CD4-positive, alpha-beta T cell treated with Interleukin-10 for 1 hour (primary cell): ENCODE results near the gene MLPH.
A peak's percentile ranks its signal among the peaks of the same experiment; 100 is the strongest.

Source experiments
- DNase-seq: peaks from one replicate; pipeline ENCODE4 v3.0.0-alpha.2; 2020

MLPH gene

DNA sequence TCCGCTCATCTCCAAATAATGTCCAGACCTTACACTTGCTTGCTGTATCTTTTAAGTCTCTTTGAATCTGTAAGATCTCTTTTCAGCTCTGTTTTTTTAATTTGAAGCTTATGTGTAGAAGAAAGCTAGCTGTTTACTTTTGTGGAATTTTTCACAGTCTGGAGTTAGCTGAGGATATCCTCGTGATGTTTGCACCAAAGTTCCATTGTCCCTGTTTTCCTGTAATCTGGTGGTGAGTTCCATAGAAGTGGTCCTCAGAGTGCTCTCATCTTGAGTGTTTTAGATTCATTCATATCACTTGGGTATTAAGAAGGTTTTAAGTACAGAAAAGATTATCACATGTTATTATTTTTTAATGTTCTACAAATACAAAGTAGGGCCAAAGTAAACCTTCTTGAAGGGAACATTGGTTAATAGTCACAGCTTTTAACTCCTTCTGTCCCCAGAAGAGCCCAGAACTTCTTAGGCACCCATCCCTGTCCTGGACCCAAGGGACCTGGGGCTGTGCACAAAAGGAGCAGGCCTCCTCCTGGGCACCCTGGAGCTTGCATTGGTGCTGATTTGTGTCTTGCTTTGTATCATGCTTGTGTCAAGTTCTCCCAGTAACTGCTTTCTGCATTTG, 15.0 kb downstream of the MLPH start:
- no peak for DNase-seq

DNA sequence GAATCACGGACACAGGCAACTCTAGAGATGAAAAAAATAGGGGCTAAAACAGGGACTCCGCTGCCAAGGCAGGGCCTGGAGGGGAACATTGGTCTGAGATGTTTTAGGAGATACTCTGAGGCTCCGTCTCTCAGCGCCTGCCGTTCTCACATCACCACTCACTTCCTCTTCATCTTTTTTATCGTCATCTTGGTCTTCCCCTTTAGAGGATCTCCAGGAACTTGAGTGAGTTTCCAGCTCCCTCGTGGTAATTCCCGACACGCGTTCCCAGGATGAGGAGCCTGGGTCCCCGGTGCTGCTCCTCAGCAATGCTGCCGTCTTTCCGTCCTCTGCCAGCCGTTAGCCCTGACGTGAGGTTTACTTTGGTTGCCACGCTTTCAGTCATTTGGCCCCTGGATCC, 16.1 kb downstream of the MLPH start:
- DNase-seq, result no peak

DNA sequence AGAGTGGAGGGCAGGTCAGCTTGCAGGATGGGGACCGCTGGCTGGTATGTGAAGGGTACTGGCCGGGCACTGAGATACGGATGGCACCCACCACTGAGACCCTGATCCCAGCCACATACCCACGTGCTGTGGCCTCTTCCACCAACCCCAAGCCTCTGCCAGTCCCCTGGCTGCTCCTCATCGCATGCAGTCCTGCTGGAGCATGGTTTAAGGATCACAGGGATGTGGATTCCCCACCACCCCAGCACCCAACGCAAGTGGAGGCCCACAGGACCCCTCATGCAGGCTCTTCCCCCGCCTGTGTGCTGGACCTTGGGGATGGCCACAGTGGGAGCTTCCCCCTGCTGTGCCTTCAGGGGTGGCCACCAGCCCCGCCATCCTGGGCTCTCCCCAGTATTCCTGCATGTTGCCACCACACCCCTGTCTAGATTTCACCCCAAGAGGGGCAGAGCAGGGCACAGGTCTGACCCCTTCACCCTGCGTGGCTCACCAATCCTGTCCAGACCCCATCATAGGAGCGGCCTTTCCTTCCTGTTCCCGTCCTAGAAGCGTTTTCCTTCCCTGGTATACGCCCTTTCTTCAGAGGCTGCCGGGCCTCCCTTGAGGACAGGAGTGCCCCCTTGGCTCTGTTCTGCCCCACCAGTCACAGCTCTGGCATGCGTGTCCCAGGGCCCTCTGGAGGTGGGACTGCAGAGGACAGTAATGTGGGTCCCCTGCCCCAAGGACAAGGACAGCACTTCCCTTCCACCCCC, 18.3 kb downstream of the MLPH start:
- DNase-seq, result no peak

DNA sequence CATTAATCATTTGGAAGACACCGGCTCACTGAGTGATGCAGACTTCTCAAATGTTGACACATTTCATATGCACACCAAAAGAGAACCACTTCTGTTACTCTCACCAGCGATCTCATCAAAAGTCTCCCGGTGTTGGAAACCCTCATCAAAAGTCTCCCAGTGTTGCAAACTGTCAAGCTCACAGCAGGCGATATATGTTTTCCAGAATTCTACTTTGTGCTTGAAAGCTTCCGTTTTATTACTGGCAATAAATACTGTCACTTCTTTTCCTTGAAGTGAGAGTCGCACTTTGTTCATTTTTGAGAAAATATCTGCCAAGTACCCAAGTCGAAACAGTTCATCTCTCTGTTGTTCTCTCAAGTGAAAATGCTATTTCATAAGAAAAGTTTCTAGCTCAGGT, 20.5 kb downstream of the MLPH start:
- no peak for DNase-seq

DNA sequence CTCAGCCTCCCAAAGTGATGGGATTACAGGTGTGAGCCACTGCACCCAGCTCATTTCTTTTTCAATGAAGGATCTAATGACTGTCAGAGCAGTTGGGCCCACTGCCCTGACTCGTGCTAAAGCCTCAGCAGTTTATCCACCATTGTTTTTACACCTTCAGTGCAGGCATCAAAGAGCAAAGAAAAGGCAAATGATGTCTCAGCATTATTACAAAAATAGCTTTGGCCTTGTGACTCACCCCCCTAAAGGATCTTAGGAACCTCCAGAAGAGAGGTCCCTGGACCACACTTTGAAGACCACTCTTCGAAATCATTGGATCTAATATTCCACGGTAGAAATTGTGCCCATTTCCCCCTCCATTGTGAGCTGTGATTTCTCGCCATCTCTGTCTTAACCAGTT, 21.3 kb downstream of the MLPH start:
- DNase-seq, result no peak

DNA sequence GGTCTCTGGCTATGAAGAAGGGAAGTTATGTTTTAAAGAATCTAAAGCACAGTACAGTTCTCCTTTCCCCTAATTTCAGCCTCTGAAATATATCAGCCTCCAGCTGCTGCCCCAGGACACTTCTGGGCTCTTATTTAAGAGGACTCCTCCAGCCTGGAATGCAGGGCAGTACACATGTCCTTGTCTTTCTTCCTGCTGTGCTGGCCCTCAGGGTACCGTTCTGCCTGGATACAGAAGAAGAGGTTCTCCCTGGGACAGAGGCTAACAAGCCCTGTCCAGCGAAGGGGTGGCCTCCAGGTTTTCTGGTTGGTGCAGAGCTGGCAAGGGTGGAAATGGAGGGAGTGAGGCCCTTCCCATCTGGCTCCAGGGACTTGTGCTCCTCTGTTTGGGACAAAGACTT, 22.1 kb downstream of the MLPH start:
- DNase-seq, result no peak

DNA sequence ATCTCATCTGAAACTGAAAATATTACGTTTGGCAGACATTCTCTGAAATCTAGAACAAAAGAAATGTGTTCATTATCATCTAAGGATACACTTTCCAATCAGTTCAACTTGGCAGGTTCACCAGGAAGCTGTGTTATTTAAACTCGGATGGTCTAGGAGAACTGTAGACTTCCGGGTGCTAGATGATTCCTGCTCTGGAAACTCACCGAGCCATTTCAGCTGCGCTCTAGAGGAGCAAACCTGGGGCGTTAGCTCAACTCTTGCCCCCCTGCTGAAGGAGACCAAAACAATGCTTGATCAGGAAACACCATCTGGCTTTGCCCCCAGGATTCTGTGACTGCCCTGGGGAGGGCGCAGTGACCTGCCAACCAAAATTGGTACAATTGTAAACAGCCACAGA, 22.9 kb downstream of the MLPH start:
- no peak for DNase-seq

DNA sequence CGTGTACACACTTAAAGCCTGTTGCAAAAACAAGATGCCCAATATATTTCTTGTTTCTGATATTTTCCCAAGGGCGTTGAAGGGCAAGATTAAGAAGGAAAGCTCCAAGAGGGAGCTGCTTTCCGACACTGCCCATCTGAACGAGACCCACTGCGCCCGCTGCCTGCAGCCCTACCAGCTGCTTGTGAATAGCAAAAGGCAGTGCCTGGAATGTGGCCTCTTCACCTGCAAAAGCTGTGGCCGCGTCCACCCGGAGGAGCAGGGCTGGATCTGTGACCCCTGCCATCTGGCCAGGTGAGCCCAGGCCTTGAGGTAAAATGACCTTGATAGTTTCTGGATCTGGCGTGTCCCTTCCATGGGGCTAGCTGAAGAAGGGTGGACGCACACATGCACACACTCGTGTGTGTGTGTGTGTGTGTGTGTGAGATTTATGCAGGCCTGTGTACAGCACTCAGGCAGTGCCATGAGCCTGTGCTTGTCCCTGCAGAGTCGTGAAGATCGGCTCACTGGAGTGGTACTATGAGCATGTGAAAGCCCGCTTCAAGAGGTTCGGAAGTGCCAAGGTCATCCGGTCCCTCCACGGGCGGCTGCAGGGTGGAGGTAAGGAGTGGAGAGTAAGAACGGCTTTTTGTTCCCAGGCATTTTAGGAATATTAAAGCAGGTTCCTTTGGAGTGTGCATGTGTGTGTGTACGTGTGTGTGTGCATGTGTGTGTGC, 23.6 kb downstream of the MLPH start:
- no peak for DNase-seq

DNA sequence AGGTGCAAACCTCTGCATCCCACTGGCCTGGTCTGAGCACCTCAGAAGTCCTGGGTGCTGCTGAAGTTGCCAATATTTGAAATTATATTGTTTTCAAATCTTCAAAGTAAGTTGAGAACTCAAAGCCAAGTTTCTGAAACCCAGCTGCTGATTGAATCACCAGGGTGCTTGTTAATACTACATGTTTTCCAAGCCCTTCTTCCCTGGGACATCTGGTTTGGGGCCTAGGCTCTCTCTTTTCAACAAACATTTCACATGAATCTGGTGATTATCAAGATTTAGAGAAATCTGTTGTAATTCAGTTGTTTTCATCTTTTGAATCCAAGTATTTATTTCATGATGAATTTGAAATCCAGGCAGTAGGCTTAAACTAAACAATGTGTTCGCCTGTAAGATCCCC, 24.4 kb downstream of the MLPH start:
- DNase-seq, result no peak

DNA sequence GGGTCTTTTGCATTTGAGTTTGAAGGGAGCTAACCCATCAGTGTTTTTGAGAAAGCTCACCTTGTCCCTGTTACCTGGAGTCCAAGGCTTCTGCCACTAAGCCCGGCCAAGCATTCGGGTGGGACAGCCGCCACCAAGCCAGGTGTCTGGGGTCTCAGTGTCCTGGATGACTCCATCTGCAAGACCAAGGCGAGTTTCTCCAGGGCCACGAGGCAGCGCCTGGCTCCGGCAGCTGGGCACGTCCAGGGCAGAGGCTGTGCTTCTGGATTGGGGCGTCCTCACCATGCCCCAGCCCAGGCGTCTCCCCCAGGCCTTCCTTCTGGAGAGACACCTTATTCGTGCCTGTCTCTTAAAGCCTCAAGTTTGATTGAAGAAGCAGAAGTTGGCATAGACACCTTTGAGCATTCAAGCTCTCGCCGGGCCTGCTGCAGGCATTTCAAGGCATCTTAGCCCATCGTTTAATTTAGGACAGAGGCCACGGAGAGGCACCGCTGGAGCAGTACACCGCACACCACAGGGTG, 24.9 kb downstream of the MLPH start:
- DNase-seq, result no peak

DNA sequence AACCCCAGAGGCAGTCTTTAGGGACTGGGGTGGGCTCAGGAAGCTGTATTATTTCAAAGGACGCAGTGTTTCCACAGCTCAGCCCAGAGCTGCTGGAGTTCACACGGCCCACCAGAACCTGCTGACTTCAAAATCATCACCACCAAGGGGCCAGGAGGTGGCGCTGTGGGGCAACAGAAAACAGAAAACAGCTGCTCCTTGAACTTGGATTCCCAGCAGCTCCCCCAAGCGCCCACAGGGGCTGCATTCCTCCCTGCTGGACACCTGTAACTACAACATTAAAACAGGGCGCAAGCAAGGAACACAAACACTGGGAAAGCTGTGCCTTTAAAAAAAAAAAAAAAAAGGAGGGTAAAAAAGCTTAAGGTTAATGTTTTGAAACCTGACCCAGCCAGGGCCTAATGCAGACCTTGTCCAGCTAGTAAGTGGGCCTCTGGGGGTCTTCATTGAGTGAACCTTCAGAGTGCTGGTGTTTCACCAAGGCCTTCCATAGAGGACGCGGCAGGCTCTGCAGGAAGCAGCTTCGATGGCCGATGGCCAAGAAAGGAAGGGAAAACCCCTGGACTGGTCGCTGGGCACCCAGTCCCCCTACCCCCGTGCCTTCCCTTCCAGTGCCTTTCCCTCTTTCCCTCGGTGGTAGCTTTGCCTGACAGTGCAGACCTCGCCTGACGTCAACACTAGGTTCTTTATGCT, 25.9 kb downstream of the MLPH start:
- peak; percentile 75 for DNase-seq

DNA sequence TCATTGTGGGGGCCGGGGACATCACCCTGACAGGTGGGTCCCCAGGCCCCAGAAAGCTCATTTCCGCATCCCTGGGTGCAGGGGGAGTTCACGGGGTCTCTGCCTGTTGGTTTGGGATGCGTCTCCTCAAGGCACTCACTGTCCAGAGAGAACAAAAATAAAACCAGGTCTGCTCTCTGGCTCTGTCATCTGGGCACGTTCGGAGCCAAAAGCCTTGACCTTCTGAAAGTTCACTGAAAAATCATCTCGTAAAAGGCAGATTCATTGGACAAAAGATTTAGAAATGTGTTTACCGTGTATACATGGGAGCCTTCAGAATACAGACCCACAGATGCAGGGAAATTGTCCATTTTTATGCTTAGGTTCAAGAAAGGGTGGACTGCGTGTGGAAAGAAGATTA, 26.6 kb downstream of the MLPH start:
- no peak for DNase-seq

DNA sequence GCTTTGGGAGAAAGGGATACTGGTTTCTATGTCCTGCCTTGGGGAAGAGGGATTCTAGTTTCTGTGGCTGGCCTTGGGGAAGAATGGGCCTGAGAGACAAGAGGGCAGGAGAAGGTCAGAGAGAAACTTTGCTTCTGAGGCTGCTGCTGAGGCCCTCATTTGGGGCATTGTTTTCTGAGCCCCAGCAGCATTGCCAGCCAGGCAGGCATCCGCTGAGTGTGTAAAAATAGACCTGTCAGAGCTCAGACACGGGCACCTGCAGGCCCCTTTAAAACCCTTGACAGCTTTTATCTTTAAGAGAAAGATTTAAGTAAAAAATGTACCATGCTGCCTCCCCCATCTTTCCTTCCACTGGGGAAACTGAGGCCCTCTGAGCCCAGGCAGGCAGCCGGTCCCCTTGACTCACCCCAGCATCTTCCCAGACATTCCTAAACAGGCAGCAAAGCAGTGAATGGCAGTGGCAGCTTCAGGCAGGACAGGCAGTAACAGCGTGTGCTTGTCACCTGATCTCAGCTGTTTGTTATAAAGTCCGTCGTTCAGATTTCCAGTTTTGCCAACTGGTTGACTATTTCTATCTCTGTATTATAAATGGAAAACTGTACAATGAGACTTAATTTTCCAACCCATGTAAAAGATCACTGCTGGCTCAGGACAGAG, 27.6 kb downstream of the MLPH start:
- no peak for DNase-seq

DNA sequence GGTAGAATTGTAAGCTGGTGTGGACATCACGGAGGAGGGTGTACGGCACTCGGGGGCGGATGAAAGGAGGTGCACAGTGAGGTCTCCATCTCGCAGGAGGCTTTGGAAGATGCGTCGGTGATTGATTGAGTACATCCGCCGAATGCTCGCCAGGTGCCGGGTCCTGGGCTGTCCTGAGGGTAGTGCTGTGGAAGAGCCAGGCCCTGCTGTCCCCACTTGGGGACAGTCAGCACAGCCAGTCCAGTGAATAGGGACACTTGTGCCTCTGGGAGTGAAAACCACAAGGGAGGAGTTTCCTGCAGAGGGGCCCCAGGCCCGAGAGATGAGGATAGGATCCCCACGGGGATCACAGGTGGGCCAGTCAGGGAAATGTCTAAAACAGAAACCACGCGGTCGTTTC, 28.1 kb downstream of the MLPH start:
- no peak for DNase-seq

DNA sequence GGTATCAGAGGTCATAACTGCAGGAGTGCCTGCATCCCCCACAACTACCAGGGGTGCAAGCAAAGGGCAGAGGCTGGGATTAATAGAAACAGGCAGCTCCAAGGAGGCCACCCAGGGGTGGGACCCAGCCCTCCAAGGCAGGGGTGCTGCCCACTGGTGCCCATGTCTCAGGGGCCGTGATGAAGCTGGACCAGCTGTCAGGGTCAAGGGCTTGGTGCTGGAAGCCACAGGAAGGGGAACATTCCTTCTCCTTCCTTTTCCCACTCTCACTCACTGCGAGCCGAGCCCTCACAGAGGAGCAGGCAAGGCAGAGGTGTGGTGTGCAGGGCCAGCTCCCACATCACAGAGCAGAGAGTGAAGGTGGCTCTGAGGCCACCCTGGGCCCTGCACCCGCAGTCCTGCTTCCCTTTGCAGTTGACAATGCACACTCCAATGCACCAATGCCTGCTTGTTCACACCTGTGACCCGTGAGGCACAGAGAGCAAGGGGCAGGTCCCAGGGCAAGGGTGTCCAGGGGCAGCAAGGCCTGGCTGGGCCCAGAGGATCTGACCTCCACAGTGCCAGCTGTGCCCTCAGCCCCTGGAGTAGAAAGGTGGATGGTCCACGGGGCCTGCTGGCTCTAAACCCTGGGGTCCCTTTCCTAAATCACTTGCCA, 28.7 kb downstream of the MLPH start:
- no peak for DNase-seq

DNA sequence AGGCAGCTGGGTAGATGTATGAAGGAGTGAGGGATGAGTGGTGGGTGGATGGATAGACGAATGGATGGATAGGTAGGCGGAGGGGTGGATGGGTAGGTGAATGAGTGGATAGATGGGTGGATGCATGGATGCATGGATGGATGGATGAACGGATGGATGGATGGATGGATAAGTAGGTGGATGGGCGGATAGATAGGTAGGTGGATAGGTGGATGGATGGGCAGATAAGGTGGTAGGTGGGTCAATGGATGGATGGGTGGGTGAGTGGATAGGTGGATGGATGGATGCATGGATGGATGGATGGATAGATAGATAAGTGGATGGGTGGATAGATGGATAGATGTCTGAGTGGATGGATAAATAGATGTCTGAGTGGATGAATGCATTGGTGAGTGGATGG, 30.1 kb downstream of the MLPH start:
- no peak for DNase-seq

DNA sequence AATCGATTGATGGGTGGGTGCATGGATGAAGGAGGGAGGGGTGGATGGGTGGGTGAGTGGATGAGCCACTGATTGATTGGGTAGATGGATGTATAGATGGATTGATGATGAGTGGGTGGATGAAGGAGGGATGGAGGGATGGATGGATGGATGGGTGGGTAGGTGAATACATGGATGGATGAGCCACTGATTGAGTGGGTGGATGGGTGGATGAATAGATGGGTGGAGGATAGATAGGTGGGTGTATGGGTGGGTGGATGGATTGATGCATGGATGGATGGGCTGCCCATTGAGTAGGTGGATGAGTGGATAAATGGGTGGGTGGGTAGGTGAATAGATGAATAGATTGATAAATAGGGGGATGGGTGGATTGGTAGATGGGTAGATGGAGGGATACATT, 30.9 kb downstream of the MLPH start:
- DNase-seq, result no peak

DNA sequence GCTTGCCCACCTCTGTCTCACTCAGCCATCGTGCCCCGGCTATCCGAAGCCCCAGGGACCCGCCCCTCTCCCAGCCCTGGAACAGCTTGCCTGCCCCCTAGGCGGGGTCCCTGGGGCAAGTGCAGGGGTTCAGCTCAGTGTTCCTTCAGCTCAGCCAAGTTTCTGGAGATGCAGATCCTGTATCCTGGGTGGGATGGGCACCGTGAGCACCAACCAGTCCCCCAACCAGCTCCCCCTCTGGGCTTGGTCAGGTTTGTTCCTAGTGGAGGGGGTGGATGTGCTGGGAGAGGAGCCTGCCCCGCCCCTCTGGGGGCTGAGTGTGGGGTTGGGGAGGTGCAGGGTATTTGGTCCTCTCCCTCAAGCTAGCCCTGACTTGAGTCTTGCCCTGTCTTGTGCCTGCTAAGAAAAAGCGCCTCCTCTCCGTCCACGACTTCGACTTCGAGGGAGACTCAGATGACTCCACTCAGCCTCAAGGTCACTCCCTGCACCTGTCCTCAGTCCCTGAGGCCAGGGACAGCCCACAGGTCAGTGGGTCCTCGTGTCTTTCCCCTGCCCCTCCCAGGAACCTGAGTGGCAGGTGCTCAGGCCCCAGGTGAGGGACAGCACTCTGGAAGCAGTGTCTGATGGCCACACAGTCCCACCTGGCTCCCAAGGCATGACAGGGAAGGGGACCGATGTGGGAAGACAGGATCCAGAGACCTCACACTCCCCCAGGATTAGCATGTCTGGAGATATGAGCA, 32.6 kb downstream of the MLPH start:
- no peak for DNase-seq

DNA sequence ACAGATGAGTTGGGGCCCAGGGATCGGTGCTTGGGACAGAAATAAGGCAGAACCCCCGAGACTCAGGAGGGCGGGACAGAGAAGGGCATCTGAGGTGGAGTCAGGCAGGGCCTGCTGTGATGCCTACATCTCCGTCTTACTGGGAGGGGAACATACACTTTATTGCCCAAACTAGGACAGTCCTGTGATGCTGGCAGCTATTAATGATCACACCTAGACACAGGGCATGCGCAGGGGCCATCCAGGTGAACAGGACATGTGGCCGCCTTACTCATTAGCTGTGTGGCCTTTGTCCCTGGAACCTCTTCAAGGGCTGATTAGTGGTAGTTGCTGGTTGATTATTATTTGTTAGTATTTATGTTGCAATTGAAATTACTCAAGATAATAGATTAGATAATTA, 33.2 kb downstream of the MLPH start:
- DNase-seq, result no peak

DNA sequence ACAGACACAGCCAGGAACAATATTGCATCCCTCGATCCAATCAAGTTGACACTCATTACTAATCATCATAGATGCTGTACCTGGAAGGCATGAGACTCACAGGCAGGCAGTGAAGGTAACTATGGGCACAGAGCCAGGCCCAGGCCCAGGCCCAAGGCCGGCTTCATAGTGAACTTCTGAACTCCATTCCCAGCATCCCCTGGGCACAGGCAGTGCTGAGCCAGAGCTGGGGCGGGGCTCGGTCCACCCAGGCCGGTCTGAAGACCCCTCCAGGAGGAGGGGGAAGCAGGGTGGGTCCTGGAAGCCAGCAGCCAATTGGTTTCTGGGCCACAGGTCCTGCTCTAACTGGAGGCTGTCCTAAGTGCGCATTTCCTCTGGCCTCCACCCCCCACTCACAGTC, 37.6 kb downstream of the MLPH start:
- no peak for DNase-seq

DNA sequence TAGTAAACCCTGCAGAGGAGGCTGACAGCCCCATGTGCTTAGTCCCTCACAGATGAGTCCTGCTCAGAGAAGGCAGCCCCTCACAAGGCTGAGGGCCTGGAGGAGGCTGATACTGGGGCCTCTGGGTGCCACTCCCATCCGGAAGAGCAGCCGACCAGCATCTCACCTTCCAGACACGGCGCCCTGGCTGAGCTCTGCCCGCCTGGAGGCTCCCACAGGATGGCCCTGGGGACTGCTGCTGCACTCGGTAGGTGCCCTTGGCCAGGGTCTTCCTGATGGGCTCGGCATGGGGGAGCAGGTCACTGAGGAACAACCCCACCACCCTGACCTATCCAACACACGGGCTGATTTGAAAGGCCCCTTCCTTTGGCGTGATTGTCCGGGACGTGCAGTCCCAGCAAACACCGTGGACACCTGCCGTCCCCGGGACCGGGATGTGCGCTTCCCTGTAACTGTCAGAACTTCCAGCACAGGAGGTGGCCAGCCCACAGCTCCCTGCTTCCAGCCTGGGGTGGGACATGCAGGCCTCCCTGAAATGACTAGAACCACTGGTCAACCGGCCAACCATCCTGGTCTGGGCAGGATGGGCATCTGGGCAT, 38.6 kb downstream of the MLPH start:
- no peak for DNase-seq
